Measurements from ENCODE around the gene SLIT1. TPM values are rescaled to one million over a fixed set of nuclear protein-coding genes. Genes with fewer than 3 reads are reported as not detected.

The SLIT1 gene
- total and polyA plus RNA-seq, 2 experiments from 2014 or later = not detected

- no peak for DNase-seq
- TF ChIP-seq EZH2 (IDR thresholded peaks at IDR 0.05; ENCODE audit: insufficient read depth, poor library complexity, severe bottlenecking) = no peak
- no peak for TF ChIP-seq EZH2phosphoT487 (IDR thresholded peaks at IDR 0.05; ENCODE audit: insufficient read depth, low read depth)
- H3K9me3 ChIP-seq (ENCODE audit: low read depth) = no peaks in the 10 kb centered on the region
- in situ Hi-C loops (cut with MboI) = no loop called here
- 23 to 33% methylated on average over 2 of the region's 2 CpGs for WGBS, 2 experiments (ENCODE audit: low coverage in 1 of 2, low lambda C conversion rate in 2 of 2, missing lambda C conversion rate in 2 of 2)
- H3K9me2 ChIP-seq (ENCODE audit: insufficient read depth) = no peaks in the 10 kb centered on the region
- no peak overlapping the region for H2AFZ ChIP-seq
- H3K4me1 ChIP-seq (ENCODE audit: insufficient read depth) = no peaks in the 10 kb centered on the region
- no peak overlapping the region for H3K9ac ChIP-seq
- H3K27ac ChIP-seq = no peak overlapping the region
- no peaks in the 10 kb centered on the region for H3K36me3 ChIP-seq (ENCODE audit: low read depth)
- peaks cover 43% of the 10 kb centered on the region for H3K27me3 ChIP-seq (replicated peaks; ENCODE audit: insufficient read depth)
- H3F3A ChIP-seq (ENCODE audit: insufficient read depth) = no peaks in the 10 kb centered on the region
- no peaks in the 10 kb centered on the region for H3K79me2 ChIP-seq (ENCODE audit: insufficient read depth)
- no peak overlapping the region for H3K4me3 ChIP-seq
- H3K4me2 ChIP-seq (ENCODE audit: unreplicated experiment) = no peak overlapping the region
- no peaks in the 10 kb centered on the region for H4K20me1 ChIP-seq (ENCODE audit: insufficient read depth)
Observed at GRCh38 chr10:97115846-97116245, 69.9 kb downstream of the SLIT1 start.

- Histone ChIP-seq H3K79me2 (ENCODE audit: insufficient read depth) (no peaks in the 10 kb centered on the region), H3K9me3 (ENCODE audit: low read depth) (no peaks in the 10 kb centered on the region), H2AFZ (no peak overlapping the region), H3K4me1 (ENCODE audit: insufficient read depth) (no peaks in the 10 kb centered on the region), H3K9ac (no peak overlapping the region), H3K27me3 (replicated peaks; ENCODE audit: insufficient read depth) (peaks cover 21% of the 10 kb centered on the region), H3K4me3 (no peak overlapping the region), H3K4me2 (ENCODE audit: unreplicated experiment) (no peak overlapping the region), H3F3A (ENCODE audit: insufficient read depth) (no peaks in the 10 kb centered on the region), H3K9me2 (ENCODE audit: insufficient read depth) (no peaks in the 10 kb centered on the region), H3K27ac (no peak overlapping the region), H4K20me1 (ENCODE audit: insufficient read depth) (no peaks in the 10 kb centered on the region), H3K36me3 (ENCODE audit: low read depth) (no peaks in the 10 kb centered on the region)
- 51 to 60% methylated on average over 11 of the region's 11 CpGs for WGBS, 2 experiments (ENCODE audit: low coverage in 1 of 2, low lambda C conversion rate in 2 of 2, missing lambda C conversion rate in 2 of 2)
- TF ChIP-seq EZH2 (IDR thresholded peaks at IDR 0.05; ENCODE audit: insufficient read depth, poor library complexity, severe bottlenecking) (no peak), EZH2phosphoT487 (IDR thresholded peaks at IDR 0.05; ENCODE audit: insufficient read depth, low read depth) (no peak)
- in situ Hi-C loops (cut with MboI) = no loop called here
- DNase-seq = no peak
Observed at GRCh38 chr10:97111615-97112014, 74.1 kb downstream of the SLIT1 start.

- Histone ChIP-seq H4K20me1 (ENCODE audit: insufficient read depth) (no peaks in the 10 kb centered on the region), H3K9me3 (ENCODE audit: low read depth) (no peaks in the 10 kb centered on the region), H3K27ac (no peak overlapping the region), H2AFZ (no peak overlapping the region), H3K27me3 (replicated peaks; ENCODE audit: insufficient read depth) (peaks cover 15% of the 10 kb centered on the region), H3K4me2 (ENCODE audit: unreplicated experiment) (no peak overlapping the region), H3K4me3 (no peak overlapping the region), H3K36me3 (ENCODE audit: low read depth) (no peaks in the 10 kb centered on the region), H3K4me1 (ENCODE audit: insufficient read depth) (no peaks in the 10 kb centered on the region), H3F3A (ENCODE audit: insufficient read depth) (no peaks in the 10 kb centered on the region), H3K9me2 (ENCODE audit: insufficient read depth) (no peaks in the 10 kb centered on the region), H3K79me2 (ENCODE audit: insufficient read depth) (no peaks in the 10 kb centered on the region), H3K9ac (no peak overlapping the region)
- 1% methylated on average over 6 of the region's 6 CpGs for WGBS, 2 experiments (ENCODE audit: low coverage in 1 of 2, low lambda C conversion rate in 2 of 2, missing lambda C conversion rate in 2 of 2)
- in situ Hi-C loops (cut with MboI) = no loop called here
- DNase-seq = no peak
- TF ChIP-seq EZH2phosphoT487 (IDR thresholded peaks at IDR 0.05; ENCODE audit: insufficient read depth, low read depth) (no peak), EZH2 (IDR thresholded peaks at IDR 0.05; ENCODE audit: insufficient read depth, poor library complexity, severe bottlenecking) (no peak)
Observed at GRCh38 chr10:97109547-97109946, 76.2 kb downstream of the SLIT1 start.

- Histone ChIP-seq H3K9me3 (ENCODE audit: low read depth) (no peaks in the 10 kb centered on the region), H3K4me3 (no peak overlapping the region), H3K27me3 (replicated peaks; ENCODE audit: insufficient read depth) (peaks cover 14% of the 10 kb centered on the region), H3K36me3 (ENCODE audit: low read depth) (no peaks in the 10 kb centered on the region), H3K4me2 (ENCODE audit: unreplicated experiment) (no peak overlapping the region), H3K27ac (no peak overlapping the region), H2AFZ (no peak overlapping the region), H3K9me2 (ENCODE audit: insufficient read depth) (no peaks in the 10 kb centered on the region), H3K79me2 (ENCODE audit: insufficient read depth) (no peaks in the 10 kb centered on the region), H3F3A (ENCODE audit: insufficient read depth) (no peaks in the 10 kb centered on the region), H4K20me1 (ENCODE audit: insufficient read depth) (no peaks in the 10 kb centered on the region), H3K4me1 (ENCODE audit: insufficient read depth) (no peaks in the 10 kb centered on the region), H3K9ac (no peak overlapping the region)
- no peak for DNase-seq
- 21 to 33% methylated on average over 5 of the region's 5 CpGs for WGBS, 2 experiments (ENCODE audit: low coverage in 1 of 2, low lambda C conversion rate in 2 of 2, missing lambda C conversion rate in 2 of 2)
- no peak for TF ChIP-seq EZH2 (IDR thresholded peaks at IDR 0.05; ENCODE audit: insufficient read depth, poor library complexity, severe bottlenecking)
- no peak for TF ChIP-seq EZH2phosphoT487 (IDR thresholded peaks at IDR 0.05; ENCODE audit: insufficient read depth, low read depth)
- in situ Hi-C loops (cut with MboI) = no loop called here
Observed at GRCh38 chr10:97107551-97107950, 78.2 kb downstream of the SLIT1 start.

- no peak overlapping the region for H3K27ac ChIP-seq
- no peaks in the 10 kb centered on the region for H4K20me1 ChIP-seq (ENCODE audit: insufficient read depth)
- 51 to 59% methylated on average over 6 of the region's 6 CpGs for WGBS, 2 experiments (ENCODE audit: low coverage in 1 of 2, low lambda C conversion rate in 2 of 2, missing lambda C conversion rate in 2 of 2)
- no peaks in the 10 kb centered on the region for H3K9me2 ChIP-seq (ENCODE audit: insufficient read depth)
- in situ Hi-C loops (cut with MboI) = no loop called here
- H2AFZ ChIP-seq = no peak overlapping the region
- no peaks in the 10 kb centered on the region for H3K79me2 ChIP-seq (ENCODE audit: insufficient read depth)
- no peak overlapping the region for H3K9ac ChIP-seq
- H3F3A ChIP-seq (ENCODE audit: insufficient read depth) = no peaks in the 10 kb centered on the region
- no peak for DNase-seq
- no peak overlapping the region for H3K4me3 ChIP-seq
- no peak overlapping the region for H3K4me2 ChIP-seq (ENCODE audit: unreplicated experiment)
- H3K36me3 ChIP-seq (ENCODE audit: low read depth) = no peaks in the 10 kb centered on the region
- no peaks in the 10 kb centered on the region for H3K9me3 ChIP-seq (ENCODE audit: low read depth)
- no peak for TF ChIP-seq EZH2 (IDR thresholded peaks at IDR 0.05; ENCODE audit: insufficient read depth, poor library complexity, severe bottlenecking)
- no peak for TF ChIP-seq EZH2phosphoT487 (IDR thresholded peaks at IDR 0.05; ENCODE audit: insufficient read depth, low read depth)
- H3K4me1 ChIP-seq (ENCODE audit: insufficient read depth) = no peaks in the 10 kb centered on the region
- H3K27me3 ChIP-seq (replicated peaks; ENCODE audit: insufficient read depth) = peaks cover 9% of the 10 kb centered on the region
Observed at GRCh38 chr10:97106207-97106606, 79.6 kb downstream of the SLIT1 start.

All from GM23248 (cell line).